ENCODE measurements around the gene RUNX2. TPM values are rescaled to one million over a fixed set of nuclear protein-coding genes. Genes with fewer than 3 reads are reported as not detected.

RUNX2 gene
- total and polyA plus RNA-seq, 2 donors (not counting 1 experiment from before 2014, with no cell fraction given) = 1.3 to 2.4 TPM

GRCh38 chr6:45326698-45327417 lies 1.3 kb upstream of the RUNX2 start:
- Histone ChIP-seq H3K27ac (ENCODE audit: low read length in 2 of 2) (no peak overlapping the region), H3K36me3 (replicated peaks in 1 of 2; ENCODE audit: control extremely low read depth in 1 of 2, control insufficient read depth in 1 of 2, extremely low read depth in 1 of 2, insufficient read depth in 2 of 2, low read length in 1 of 2) (no peaks in the 10 kb centered on the region), H2AFZ (ENCODE audit: insufficient read depth, low read depth, low read length, poor library complexity, severe bottlenecking) (no peak overlapping the region), H3K9me3 (ENCODE audit: control extremely low read depth in 1 of 3, control insufficient read depth in 2 of 3, insufficient read depth in 1 of 3, low read length in 2 of 3) (no peaks in the 10 kb centered on the region), H3K4me3 (ENCODE audit: control extremely low read depth in 1 of 5, extremely low read depth in 1 of 5, insufficient read depth in 1 of 5, low read depth in 2 of 5, low read length in 4 of 5) (no peak overlapping the region), H3K4me1 (ENCODE audit: control insufficient read depth in 2 of 2, insufficient read depth in 2 of 2, low read length in 2 of 2) (peaks cover 0 to 5% of the 10 kb centered on the region in 2 donors), H3K4me2 (replicated peaks; ENCODE audit: low read depth, low read length, poor library complexity, severe bottlenecking) (no peak overlapping the region), H3K9ac (ENCODE audit: low read length) (no peak overlapping the region), H3K79me2 (ENCODE audit: control insufficient read depth, insufficient read depth, low read length) (no peaks in the 10 kb centered on the region), H3K27me3 (replicated peaks in 1 of 4; ENCODE audit: control extremely low read depth in 1 of 4, control insufficient read depth in 3 of 4, insufficient read depth in 4 of 4, low read length in 3 of 4) (no peaks in the 10 kb centered on the region), H4K20me1 (ENCODE audit: control insufficient read depth, insufficient read depth, low read length, poor library complexity, severe bottlenecking) (no peaks in the 10 kb centered on the region)
- Mint-ChIP-seq H3K9me3 (ENCODE audit: insufficient read depth) (no peaks in the 10 kb centered on the region), H3K4me3 (no peak overlapping the region), H3K27me3 (no peaks in the 10 kb centered on the region), H3K4me1 (peaks cover 12% of the 10 kb centered on the region), H3K27ac (no peak overlapping the region)
- no peak for DNase-seq
- WGBS (ENCODE audit: insufficient coverage) = 0% methylated on average over 1 of the region's 5 CpGs
- intact Hi-C loops (cut with micrococcal nuclease) = no loop called here
- ATAC-seq (ENCODE audit: low read depth) = no peak
- CTCF ChIA-PET = no interaction called here
- POLR2A ChIA-PET = no interaction called here
- TF ChIP-seq EZH2 (IDR thresholded peaks at IDR 0.05; ENCODE audit: borderline replicate concordance, insufficient read depth, low read depth, low read length, poor library complexity, severe bottlenecking) = no peak
- TF ChIP-seq CTCF (IDR thresholded peaks at IDR 0.05) = no peak

DNA sequence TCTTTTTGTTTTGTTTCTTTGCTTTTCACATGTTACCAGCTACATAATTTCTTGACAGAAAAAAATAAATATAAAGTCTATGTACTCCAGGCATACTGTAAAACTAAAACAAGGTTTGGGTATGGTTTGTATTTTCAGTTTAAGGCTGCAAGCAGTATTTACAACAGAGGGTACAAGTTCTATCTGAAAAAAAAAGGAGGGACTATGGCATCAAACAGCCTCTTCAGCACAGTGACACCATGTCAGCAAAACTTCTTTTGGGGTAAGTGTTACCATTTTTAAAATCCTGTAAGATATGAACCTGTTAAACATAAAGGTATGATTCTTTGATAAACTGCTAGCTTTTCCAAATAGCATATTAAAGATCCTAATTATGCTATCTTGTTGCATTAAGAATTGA lies 393 bp downstream of the RUNX2 start:
- POLR2A ChIA-PET = no interaction called here
- H4K20me1 ChIP-seq (ENCODE audit: control insufficient read depth, insufficient read depth, low read length, poor library complexity, severe bottlenecking) = no peaks in the 10 kb centered on the region
- no peak overlapping the region for H3K27ac ChIP-seq (ENCODE audit: low read length in 2 of 2)
- no peaks in the 10 kb centered on the region for H3K9me3 Mint-ChIP-seq (ENCODE audit: insufficient read depth)
- H3K4me3 ChIP-seq (ENCODE audit: control extremely low read depth in 1 of 5, extremely low read depth in 1 of 5, insufficient read depth in 1 of 5, low read depth in 2 of 5, low read length in 4 of 5) = no peak overlapping the region
- no peaks in the 10 kb centered on the region for H3K79me2 ChIP-seq (ENCODE audit: control insufficient read depth, insufficient read depth, low read length)
- H3K27ac Mint-ChIP-seq = no peak overlapping the region
- H3K9ac ChIP-seq (ENCODE audit: low read length) = no peak overlapping the region
- DNase-seq (no peak), ATAC-seq (ENCODE audit: low read depth) (no peak)
- H3K4me2 ChIP-seq (replicated peaks; ENCODE audit: low read depth, low read length, poor library complexity, severe bottlenecking) = no peak overlapping the region
- H3K4me1 ChIP-seq (ENCODE audit: control insufficient read depth in 2 of 2, insufficient read depth in 2 of 2, low read length in 2 of 2) = peaks cover 0 to 5% of the 10 kb centered on the region in 2 donors
- H3K27me3 Mint-ChIP-seq = no peaks in the 10 kb centered on the region
- H3K4me3 Mint-ChIP-seq = no peak overlapping the region
- no peaks in the 10 kb centered on the region for H3K36me3 ChIP-seq (replicated peaks in 1 of 2; ENCODE audit: control extremely low read depth in 1 of 2, control insufficient read depth in 1 of 2, extremely low read depth in 1 of 2, insufficient read depth in 2 of 2, low read length in 1 of 2)
- H2AFZ ChIP-seq (ENCODE audit: insufficient read depth, low read depth, low read length, poor library complexity, severe bottlenecking) = no peak overlapping the region
- H3K9me3 ChIP-seq (ENCODE audit: control extremely low read depth in 1 of 3, control insufficient read depth in 2 of 3, insufficient read depth in 1 of 3, low read length in 2 of 3) = no peaks in the 10 kb centered on the region
- H3K27me3 ChIP-seq (replicated peaks in 1 of 4; ENCODE audit: control extremely low read depth in 1 of 4, control insufficient read depth in 3 of 4, insufficient read depth in 4 of 4, low read length in 3 of 4) = no peaks in the 10 kb centered on the region
- TF ChIP-seq EZH2 (IDR thresholded peaks at IDR 0.05; ENCODE audit: borderline replicate concordance, insufficient read depth, low read depth, low read length, poor library complexity, severe bottlenecking) (no peak), CTCF (IDR thresholded peaks at IDR 0.05) (no peak)
- H3K4me1 Mint-ChIP-seq = peaks cover 5% of the 10 kb centered on the region
- intact Hi-C loops (cut with micrococcal nuclease) = no loop called here
- CTCF ChIA-PET = interaction anchor here (0.7 kb wide), 1 partner anchor 94 kb away, joined by 3 read pairs; no protein-coding TSS in a partner anchor
